Measurements from ENCODE around the gene TLX1. TPM values are rescaled to one million over a fixed set of nuclear protein-coding genes. Genes with fewer than 3 reads are reported as not detected.
"Not testable (repeated sequence)": the region's sequence is repeated elsewhere in the genome, so short reads cannot be mapped to it uniquely, and the experiment has no call there.

The TLX1 gene
- total RNA-seq, 1 donor from 2014 or later, result not detected

DNA sequence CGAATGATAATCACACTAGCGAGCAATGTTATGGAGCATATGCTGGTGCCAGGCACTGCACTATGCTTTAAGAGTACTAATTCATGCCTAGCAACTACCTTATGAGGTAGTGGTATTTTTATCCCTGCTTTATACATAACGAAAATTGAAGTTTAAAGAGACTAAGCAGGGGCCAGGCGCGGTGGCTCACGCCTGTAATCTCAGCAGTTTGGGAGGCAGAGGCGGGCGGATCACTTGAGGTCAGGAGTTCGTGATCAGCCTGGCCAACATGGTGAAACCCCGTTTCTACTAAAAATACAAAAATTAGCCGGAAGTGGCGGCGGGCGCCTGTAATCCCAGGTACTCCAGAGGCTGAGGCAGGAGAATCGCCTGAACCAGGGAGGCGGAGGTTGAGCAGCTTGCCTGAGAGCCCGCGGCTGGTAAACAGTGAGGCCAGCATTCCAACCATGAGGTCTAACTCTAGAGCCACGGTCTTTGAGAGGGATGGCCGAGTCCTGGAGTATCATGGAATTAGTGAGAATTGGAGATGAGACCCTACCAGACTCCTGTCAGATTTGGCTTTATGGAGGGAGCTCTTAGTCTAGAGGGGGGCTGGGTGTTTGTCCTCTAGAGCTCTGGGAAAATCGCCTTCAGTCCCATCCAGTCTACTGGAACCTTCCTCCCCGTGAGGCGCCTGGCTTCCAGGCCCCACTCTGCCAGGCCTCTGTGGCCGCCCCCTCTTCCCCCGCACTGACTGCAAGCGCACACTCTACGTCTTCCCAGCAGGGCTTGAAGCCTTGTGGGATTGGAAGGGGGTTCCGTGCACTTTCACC, 11.6 kb downstream of the TLX1 start:
- intact Hi-C loops (cut with DNase I), result loop anchor here (1.0 to 2.0 kb wide), 2 partner anchors 47 to 100 kb away; no protein-coding TSS in a partner anchor
- ATAC-seq, result no peak
- no peak for DNase-seq (ENCODE audit: missing footprints)

DNA sequence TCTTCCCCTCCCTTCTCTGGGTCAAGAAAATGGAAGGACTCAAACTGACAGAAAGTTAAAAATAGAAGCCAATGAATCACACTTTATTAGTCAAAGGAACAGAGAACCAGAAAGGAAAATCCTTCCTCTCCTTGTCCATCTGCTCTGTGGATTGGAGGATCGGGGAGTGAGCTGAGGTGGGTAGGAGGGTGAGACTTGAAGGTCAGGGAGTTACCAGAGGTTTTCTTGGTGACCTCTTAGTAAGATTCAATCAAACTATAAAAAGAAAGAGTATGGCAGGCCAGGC, 12.2 kb downstream of the TLX1 start:
- DNase-seq (ENCODE audit: missing footprints) (no peak), ATAC-seq (no peak)
- intact Hi-C loops (cut with DNase I), result loop anchor here (2.0 kb wide), 1 partner anchor 100 kb away; no protein-coding TSS in a partner anchor

DNA sequence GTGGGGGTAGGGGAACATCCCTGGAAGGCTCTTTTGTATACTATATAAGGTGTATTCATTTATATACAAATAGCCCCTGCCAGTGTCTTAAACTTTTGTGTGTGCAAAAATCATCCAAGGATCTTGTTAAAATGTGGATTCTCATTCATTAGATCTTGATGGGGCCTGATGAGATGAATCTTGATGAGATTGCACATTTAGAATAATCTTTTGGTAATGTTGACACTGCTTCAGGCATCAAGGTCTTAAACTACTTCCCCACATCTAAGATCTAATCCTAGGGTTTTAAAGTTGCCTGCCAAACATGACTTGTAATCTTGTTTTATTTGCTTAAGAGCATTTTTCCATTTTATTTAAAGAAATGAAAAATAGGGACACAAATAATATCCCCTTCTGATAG, 13.0 kb downstream of the TLX1 start:
- intact Hi-C loops (cut with DNase I), result no loop called here
- DNase-seq (ENCODE audit: missing footprints) (no peak), ATAC-seq (no peak)

DNA sequence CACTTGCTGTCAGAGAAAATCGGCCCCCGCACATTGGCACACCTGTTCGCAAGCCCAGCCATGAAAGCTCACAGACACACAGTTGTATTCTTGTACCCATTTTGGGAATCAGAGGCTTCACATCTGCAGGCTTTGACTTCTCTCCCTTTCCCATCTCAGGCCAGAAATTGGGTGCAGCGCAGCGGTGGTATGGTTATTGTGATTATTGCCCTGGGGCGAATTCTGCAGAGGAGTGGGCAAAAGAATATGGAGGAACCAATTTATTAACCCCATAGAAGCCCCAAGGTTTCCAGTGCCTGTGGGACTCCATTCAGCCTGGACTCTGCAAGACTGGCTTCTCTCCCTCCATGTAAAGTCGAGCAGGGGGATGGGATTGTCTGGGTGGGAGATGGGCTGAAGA, 14.0 kb downstream of the TLX1 start:
- DNase-seq (ENCODE audit: missing footprints) (no peak), ATAC-seq (no peak)
- intact Hi-C loops (cut with DNase I), result no loop called here

DNA sequence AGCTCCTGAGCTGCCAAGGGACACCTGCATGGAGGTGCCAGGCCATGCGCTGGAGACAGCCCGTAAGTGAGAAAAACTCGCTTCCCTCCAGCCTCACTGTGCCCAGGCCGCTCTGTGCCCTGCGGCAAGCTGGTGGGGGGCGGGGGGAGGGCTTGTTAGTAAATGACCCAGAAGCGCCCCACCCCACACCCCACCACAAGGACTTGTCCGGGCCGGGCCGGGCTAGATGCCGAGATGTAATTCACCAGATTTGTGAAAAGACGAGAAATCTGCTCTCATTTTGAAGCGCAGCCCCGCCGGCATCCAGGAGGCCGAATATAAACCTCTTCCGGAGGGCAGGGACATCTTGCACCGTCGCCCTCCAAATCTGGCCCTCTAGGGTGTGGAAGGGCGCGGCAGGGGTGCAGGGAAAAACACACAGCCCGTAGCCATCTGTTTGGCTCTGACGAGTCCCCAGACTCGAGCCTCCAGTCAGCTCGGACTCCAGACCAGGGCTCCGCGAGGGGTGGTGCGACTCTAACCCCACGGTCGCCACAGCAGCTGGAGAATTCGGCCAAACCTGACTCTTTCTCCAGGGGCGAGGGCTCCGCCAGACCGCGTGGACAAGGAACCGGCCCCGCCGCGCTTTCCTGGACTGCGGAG, 14.8 kb downstream of the TLX1 start:
- intact Hi-C loops (cut with DNase I), result no loop called here
- no peak for DNase-seq (ENCODE audit: missing footprints)
- ATAC-seq, result no peak

DNA sequence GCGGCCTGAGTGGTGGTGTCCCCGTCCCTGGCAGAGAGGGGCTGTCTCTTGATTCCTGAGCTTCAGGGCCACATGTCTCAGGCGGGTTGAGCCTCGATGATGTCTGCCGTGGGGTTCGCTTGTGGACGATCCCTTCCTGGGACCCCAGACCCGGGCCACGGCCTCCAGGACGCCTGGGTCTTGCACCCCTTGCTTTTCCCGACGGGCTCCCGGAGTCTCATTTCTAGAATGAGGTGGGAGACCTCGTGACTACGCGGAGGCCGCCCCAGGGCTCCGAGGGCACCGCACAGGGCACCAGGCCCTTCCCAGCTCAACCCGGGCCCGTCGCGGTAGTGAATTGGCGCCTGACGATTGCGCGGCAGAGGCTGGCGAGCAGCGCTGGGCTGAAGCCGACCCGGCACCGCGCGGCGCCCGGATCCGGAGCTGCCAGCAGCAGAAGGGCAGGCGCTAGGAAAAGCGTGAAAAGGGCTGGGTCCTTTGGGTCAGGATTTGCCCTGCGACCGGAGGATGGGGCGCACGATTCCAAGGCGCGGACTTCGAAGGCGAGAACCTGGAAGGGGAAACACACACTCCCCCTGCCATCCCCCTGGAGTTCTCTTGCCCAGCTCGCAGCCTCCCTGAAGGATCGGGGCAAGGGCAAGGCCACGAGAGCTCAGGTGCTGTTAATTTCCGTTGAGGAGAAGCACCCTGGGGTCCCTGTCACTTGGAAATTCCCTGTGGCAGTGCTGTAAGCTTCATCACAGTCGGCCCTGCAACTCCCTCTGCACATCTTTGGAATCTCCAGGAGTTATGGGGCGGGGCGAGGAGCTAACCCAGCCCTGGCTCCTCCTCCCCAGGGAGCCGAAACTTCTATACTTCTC, 15.5 kb downstream of the TLX1 start:
- intact Hi-C loops (cut with DNase I), result no loop called here
- ATAC-seq (no peak), DNase-seq (ENCODE audit: missing footprints) (no peak)

DNA sequence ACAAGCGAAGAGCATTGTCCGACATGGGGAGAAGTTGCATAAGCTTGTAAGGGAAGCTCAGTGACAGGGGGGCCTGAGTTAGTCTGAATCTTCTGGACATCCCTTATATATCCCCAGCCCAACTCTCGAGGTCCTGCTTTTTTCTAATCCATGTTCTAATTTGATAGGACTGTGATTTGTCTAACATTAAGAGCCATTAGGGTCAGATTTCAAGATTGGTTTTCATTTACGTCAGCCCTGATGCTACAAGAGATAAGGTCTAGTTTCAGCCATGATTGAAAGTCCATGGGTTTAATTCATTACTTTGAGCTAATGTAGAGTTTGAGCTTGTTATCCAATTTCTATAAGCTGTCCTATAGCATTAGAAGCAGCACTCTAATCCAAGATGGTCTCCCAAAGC, 20.3 kb downstream of the TLX1 start:
- intact Hi-C loops (cut with DNase I), result no loop called here
- no peak for DNase-seq (ENCODE audit: missing footprints)
- no peak for ATAC-seq

DNA sequence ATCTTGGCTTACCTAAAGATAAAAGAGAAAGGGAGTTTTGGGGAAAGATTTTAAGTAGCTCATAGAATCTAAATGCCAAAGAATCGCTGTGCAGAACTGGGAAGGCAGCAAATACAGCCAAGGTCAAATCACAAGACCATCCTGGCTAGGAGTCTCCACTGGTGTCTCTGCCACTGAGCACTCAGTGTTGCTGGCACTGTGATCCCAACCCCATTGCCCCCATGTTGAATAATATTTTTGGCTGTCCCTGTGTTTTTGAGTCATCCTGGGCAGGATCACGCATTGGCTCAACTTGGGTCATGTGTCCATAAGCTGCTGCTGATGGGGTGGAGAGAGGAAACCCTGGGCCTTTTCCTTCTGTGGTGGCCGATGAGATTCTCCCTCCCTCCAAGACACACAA, 21.2 kb downstream of the TLX1 start:
- ATAC-seq (no peak), DNase-seq (ENCODE audit: missing footprints) (no peak)
- intact Hi-C loops (cut with DNase I), result no loop called here

DNA sequence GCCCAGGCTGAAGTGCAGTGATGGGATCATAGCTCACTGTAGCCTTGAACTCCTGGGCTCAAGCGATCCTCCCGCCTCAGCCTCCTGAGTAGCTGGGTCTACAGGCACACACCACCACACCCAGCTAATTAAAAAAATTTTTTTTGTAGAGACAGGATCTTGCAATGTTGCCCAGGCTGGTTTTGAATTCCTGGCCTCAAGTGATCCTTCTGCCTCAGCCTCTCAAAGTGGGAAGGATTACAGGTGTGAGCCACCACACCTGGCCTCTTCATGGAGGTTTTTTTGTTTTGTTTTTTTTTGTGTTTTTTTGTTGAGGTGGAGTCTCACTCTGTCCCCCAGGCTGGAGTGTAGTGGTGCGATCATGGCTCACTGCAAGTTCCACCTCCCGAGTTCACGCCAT, 23.4 kb downstream of the TLX1 start:
- DNase-seq (ENCODE audit: missing footprints); ATAC-seq; intact Hi-C loops (cut with DNase I): not testable (repeated sequence)

DNA sequence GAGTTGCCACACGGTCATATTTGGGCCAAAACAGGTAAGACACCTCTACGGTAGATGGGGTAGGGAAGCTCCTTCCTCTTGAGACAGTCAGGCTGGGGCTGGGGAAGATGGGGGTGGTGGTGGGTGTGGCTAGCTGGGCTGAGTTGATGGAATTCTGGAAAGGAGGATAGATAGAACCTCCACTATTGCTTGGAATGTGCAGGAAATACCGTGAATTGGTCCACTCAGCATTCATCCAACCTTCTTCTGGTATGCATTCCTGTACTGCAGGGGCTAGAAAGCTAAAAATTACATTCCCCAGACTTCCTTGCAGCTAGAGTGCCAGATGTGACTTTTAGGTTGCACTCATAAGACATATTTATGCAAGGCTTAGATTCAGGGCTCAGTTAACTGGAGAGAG, 24.8 kb downstream of the TLX1 start:
- intact Hi-C loops (cut with DNase I), result no loop called here
- no peak for ATAC-seq
- no peak for DNase-seq (ENCODE audit: missing footprints)

DNA sequence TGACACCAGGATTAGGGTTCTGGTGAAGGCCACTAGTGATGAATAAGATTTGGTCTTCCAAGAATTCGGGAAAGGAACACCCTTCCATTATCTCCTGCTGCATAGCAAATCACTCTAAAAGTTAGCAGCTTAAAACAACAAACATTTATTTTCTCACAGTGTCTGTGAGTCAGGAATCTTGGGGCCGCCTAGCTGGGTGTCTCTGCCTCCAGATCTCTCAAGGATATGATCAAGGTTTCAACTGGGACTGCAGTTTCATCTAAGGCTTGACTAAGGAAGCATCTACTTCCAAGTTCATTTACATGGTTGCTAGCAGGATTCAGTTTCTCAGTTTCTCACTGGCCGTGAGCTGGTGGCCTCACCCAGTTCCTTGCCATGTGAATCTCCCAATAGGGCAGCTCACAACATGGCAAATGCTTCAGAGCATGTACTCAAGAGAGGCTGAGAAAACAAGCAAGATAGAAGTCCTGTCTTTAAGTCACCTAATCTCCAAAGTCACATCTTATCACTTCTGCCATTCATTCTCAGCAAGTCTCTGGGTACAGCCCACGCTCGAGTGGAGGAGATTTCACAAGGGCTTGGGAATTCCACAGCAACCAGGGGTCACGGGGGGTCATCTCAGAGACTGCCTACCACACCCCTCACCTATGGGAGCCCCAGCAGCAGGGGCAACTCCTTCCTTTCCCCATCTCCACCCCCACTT, 26.8 kb downstream of the TLX1 start:
- DNase-seq (ENCODE audit: missing footprints) (no peak), ATAC-seq (no peak)
- intact Hi-C loops (cut with DNase I), result no loop called here

DNA sequence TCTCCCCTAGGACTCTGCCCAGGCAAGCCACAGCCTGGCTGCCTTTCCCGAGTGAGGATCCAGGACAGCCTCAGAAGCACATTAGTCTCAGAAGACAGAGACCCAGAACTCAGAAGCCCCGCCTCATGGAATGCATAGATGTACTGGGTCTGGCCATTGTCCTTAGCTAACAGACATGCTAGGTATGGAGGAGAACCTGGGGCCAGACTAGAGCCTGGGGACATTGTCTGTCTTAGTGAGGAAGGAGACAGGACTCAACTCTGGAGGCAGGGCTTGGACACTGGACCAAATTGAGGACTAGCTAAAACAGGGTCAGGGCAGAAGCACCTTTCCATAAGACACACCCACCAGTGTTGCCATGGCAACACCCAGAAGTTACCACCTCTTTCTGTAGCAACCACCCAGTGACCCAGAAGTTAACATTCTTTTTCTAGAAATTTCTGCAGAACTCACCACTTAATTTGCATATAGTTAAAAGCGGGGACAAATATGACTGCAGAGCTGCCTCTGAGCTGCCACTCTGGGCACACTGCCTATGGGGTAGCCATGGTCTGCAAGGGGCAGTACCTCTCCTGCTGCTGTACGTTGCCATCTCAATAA, 27.5 kb downstream of the TLX1 start:
- ATAC-seq, result no peak
- intact Hi-C loops (cut with DNase I), result no loop called here
- DNase-seq (ENCODE audit: missing footprints), result no peak

DNA sequence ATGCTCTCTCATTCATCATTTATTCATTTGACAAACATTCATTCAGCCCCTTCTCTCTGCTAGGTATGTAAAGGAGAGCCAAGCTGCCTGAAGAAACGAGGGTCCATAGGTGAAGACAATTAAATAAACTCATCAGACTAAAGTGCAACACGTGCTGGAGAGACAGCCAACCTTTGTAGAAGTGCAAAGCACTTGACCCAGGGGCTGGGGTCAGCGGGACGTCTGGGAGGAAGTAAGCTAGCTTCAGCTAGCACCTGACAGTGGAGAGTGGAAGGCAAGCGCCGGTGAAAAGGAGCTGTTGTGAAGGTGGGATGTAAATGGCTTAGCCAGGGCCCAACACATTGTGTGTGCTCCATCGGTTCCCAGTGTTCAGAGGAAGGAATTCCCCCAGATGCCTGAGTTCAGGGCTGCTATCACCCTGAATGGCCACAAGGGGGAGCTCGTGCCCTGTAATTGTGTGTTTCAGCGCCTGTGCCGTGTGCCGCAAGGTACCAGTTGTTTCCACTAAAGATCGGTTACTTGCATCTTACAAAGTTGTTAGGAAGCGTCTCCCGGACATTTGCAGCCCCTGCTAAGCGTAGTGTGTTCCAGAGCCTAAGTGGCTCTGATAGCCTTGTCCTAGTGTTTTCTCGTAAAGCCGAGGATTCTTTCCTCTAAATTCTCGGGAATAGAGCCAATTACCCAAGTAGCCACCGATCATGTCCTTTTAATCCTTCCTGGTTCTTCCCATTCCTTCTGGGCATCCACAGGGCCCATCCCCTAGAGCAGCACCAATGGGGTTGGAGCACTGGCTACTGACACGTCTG, 30.6 kb downstream of the TLX1 start:
- intact Hi-C loops (cut with DNase I), result loop anchor here (2.0 kb wide), 1 partner anchor 409 kb away; no protein-coding TSS in a partner anchor
- DNase-seq (ENCODE audit: missing footprints) (peak; percentile 82), ATAC-seq (peak; percentile 63)

DNA sequence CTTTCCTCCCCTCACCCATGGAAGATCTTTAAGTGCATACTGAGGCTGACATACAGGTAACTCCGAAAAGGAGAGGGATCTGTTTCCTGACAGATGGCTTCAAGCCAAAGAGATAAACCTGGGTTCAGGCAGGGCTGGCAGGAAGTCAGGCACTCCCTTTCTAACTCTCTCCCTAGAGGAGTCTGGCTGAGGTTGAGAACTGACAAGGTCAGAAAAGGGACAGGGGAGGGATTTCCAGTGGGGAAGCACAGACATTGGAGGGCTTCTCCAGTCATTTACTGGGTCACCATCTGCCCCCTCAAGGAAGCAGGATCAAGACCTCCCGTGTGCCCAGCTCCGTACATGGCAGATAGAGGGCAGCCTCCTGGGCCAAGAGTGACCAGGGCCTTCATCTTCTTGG, 31.6 kb downstream of the TLX1 start:
- no peak for DNase-seq (ENCODE audit: missing footprints)

DNA sequence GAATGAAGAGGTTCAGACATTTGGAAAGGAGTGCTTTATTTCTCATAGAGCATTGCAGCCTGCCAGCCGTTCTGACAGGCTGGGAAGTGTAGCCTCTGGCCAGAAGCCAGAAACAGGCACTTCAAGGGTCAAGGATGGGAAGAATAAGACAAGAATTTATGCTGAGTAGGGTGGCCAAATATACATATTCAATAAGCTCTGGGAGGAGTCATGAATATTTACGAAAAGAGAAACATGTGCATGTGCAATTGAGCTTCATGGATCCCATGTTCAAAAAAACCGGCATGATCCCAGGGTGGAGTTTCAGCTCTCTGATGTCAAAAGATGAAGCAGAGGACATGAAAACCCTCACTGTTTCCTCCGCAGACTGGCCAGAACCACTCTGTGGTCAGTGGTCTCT, 32.9 kb downstream of the TLX1 start:
- intact Hi-C loops (cut with DNase I), result no loop called here
- DNase-seq (ENCODE audit: missing footprints), result no peak
- no peak for ATAC-seq

More for the DNA sequence above, 31.6 kb downstream of the TLX1 start:
- intact Hi-C loops (cut with DNase I), result no loop called here
- ATAC-seq, result no peak

DNA sequence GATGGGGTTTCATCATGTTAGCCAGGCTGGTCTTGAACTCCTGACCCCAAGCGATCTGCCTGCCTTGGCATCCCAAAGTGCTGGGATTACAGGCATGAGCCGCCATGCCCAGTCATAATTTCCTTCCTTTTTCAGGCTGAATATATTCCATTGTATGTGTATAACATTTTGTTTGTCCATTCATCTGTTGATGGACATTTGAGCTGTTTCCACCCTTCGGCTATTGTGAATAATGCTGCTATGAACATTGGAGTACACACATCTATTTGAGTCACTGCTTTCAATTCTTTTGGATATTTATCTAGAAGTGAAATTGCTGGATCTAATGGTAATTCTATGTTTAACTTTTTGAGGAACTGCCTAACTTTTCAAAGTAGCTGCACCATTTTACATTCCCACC, 34.6 kb downstream of the TLX1 start:
- ATAC-seq, result no peak
- intact Hi-C loops (cut with DNase I), result no loop called here

DNA sequence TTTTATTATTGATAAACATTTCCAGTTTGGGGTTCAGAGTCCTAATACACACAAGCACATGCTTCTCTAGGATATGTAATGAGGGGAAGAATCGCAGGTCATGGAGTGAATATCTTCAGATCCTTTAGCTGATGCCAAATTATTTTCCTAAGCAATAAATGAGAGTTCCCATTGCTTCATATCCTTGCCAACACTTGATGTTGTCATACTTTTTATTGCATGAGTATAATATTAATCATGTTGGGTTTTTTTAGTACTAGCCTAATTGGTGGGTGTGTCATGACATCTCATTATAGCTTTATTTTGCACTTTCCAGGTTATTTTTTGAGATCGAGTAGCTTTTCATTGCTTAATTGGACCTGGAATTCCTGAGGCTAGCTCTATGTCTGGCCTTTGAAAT, 35.3 kb downstream of the TLX1 start:
- ATAC-seq (no peak), DNase-seq (ENCODE audit: missing footprints) (no peak)
- intact Hi-C loops (cut with DNase I), result no loop called here

More for the DNA sequence above, 34.6 kb downstream of the TLX1 start:
- no peak for DNase-seq (ENCODE audit: missing footprints)

DNA sequence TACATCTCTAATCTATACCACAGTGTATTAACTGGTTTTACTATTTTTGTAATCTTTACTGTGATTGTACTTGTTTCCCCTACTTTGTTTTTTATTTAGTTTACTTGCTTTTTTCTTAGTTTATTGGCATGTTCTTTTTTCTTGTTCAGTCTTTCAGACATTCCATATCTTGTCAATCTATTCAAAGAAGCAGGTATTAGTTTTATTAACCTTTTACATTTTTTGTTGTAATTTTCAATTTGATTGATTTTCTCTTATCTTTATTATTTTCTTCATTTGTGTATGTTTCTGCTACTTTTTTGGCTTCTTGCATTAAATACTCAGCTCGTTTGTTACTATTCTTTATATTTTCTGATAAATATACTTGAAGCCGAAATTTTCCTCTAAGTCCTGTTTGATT, 41.6 kb downstream of the TLX1 start:
- intact Hi-C loops (cut with DNase I), result no loop called here
- ATAC-seq (no peak), DNase-seq (ENCODE audit: missing footprints) (no peak)

All from Right ventricle myocardium inferior (tissue), 1 donor.